Measurements from ENCODE around the gene RGL4. TPM values are rescaled to one million over a fixed set of nuclear protein-coding genes. Genes with fewer than 3 reads are reported as not detected.

The RGL4 gene
- total RNA-seq, 4 donors from 2014 or later, result 0.27 TPM; not detected in 3

DNA sequence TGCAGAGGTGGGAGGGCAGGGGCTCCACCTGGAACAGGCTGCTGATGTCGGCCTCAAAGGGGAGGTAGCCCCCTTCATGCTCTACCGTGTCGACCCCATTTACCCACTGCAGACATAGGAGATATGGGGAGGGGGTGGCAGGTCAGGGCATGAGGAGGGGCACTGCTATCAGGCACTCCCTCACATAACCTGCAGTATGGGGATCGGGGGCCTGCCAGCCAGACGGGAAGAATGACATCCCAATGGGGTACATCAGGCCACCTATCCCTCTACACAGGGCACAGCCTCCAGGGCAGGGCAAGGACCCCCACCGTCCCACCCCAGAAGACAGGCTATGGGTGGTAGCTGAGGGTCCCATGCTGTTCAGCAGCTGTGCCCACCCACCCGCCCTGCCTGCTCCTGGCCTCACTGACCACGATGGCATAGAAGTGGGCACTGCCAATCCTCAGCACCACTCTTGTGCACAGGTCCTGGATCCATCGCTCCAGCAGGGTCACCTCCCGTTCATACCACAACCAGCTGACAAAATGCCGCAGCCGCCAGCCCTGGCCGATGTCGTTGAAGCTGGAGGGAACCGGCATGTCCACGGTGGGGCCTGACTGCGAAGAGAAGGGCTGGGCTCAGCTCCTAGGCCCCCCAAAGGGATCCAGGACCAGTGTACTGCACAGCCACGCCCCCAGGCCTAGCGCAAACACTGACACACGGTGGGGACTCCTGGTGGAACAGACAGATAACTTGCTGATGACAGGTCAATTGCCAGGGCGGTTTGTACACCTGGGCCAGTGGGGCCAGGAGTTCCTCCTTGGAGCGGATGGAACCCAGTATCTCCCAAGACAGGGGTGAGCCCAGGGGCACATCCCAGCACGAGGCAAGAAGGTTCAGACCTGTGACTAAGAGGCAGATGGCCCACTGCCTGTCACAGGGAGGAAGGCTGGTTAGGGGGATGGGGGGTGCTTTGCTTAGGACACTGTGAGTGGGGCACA, 24.1 kb downstream of the RGL4 start:
- no peak for ATAC-seq
- H3K9me3 ChIP-seq, result no peaks in the 10 kb centered on the region
- peaks cover 0 to 23% (median 8%) of the 10 kb centered on the region in 3 donors for H3K4me1 ChIP-seq
- no CpG with 5 or more reads among the region's 23 CpGs for WGBS, 2 donors (ENCODE audit: low coverage in 1 of 2)
- H3K36me3 ChIP-seq, result peaks cover 0 to 53% of the 10 kb centered on the region in 2 donors
- H3K27me3 ChIP-seq, result no peaks in the 10 kb centered on the region
- TF ChIP-seq EP300 (IDR thresholded peaks at IDR 0.05) (no peak), POLR2AphosphoS5 (IDR thresholded peaks at IDR 0.05) (no peak), POLR2A (IDR thresholded peaks at IDR 0.05) (no peak)
- TF ChIP-seq, protein P1, sequence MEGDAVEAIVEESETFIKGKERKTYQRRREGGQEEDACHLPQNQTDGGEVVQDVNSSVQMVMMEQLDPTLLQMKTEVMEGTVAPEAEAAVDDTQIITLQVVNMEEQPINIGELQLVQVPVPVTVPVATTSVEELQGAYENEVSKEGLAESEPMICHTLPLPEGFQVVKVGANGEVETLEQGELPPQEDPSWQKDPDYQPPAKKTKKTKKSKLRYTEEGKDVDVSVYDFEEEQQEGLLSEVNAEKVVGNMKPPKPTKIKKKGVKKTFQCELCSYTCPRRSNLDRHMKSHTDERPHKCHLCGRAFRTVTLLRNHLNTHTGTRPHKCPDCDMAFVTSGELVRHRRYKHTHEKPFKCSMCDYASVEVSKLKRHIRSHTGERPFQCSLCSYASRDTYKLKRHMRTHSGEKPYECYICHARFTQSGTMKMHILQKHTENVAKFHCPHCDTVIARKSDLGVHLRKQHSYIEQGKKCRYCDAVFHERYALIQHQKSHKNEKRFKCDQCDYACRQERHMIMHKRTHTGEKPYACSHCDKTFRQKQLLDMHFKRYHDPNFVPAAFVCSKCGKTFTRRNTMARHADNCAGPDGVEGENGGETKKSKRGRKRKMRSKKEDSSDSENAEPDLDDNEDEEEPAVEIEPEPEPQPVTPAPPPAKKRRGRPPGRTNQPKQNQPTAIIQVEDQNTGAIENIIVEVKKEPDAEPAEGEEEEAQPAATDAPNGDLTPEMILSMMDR (IDR thresholded peaks at IDR 0.05), result no peak
- no peak overlapping the region for H3K27ac ChIP-seq
- H3K4me3 ChIP-seq, result no peak overlapping the region

DNA sequence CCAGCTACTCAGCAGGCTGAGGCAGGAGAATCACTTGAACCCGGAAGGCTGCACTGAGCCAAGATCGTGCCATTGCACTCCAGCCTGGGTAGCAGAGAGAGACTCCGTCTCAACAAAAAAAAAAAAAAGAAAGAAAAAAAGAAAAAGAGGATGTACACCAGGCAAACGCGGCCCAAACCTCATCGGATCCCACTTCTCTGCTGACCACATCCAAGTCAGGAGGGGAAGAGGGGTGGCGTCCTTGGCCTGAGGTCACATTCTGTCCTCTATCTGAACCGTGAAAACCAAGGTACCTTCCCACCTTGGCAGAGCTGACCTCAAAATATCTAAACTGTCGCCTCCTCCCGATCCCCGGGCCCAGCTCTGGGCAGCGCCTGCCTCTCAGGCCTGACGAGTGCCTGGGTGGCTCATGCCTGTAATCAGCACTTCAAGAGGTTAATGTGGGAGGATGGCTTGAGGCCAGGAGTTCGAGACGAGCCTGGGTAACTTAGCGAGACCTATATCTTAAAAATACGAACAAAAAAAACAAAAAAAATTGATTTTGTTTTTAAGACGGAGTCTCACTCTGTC, 25.1 kb downstream of the RGL4 start:
- ATAC-seq, result no peak
- H3K27me3 ChIP-seq, result no peaks in the 10 kb centered on the region
- TF ChIP-seq, protein P1 (IDR thresholded peaks at IDR 0.05), result no peak
- TF ChIP-seq POLR2A (IDR thresholded peaks at IDR 0.05) (no peak), EP300 (IDR thresholded peaks at IDR 0.05) (no peak), POLR2AphosphoS5 (IDR thresholded peaks at IDR 0.05) (no peak)
- peaks cover 0 to 43% of the 10 kb centered on the region in 2 donors for H3K36me3 ChIP-seq
- H3K9me3 ChIP-seq, result no peaks in the 10 kb centered on the region
- H3K4me1 ChIP-seq, result peaks cover 0 to 23% (median 8%) of the 10 kb centered on the region in 3 donors
- peak overlapping the region in 1 of 2 donors; percentile 91 for H3K4me3 ChIP-seq
- WGBS, 2 donors (ENCODE audit: low coverage in 1 of 2), result 66 to 100% methylated on average over 1 to 9 of the region's 18 CpGs
- H3K27ac ChIP-seq, result peak overlapping the region in 1 of 4 donors; percentile 84

DNA sequence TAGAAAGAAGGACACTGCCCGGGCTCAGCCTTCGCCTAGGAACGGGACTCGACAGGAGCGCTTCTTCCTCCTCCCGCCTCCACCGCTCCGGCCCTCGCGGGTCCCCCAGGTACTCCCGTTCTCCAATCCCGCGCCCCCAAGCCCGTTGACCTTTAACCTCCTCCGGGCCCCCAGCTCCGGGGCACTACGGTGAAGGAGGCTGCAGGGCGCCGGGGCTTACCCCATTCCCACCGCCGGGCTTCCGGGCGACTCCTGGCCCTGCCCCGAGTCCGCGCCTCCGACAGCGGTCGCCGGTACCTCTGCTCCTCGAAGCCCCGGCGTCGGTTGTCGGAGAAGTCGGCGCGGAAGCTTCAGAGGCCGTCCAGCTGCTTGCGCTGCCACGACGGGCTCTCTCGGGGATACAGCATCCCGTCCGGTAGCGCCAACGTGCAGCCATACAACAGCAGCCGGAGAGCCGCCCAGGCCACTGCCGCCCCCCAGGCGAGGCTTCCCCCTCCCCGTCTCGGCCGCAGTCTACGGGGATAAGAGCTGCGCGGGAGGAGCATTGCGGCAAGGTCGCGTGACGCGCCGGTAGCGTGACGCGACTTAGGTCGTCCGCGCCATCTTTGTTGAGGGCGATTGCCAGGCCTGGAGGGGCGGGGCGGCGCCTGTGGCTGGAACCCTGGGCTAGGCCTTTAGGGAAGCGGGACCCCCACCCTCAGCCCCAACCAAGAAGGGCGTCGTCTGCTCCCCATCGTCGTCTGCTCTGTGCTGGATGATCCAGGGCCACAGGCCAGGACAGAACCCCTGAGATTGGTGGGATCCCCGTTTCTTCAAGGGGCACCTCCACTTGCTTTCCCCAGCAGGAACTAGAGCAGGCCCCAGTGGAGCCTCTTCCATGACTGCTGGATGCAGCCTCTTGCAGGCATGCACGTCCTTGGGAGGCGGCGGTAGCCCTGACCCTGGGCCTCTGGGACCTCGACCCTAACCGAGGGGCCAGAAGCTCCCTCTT, 26.3 kb downstream of the RGL4 start:
- ATAC-seq, result peak; percentile 96
- Histone ChIP-seq H3K9me3 (no peaks in the 10 kb centered on the region), H3K27ac (peak overlapping the region; percentile 26 to 84 (median 82)), H3K36me3 (peaks cover 0 to 31% of the 10 kb centered on the region in 2 donors), H3K27me3 (no peaks in the 10 kb centered on the region), H3K4me3 (peak overlapping the region; percentile 64 to 91), H3K4me1 (peaks cover 0 to 23% (median 8%) of the 10 kb centered on the region in 3 donors)
- WGBS, 2 donors (ENCODE audit: low coverage in 1 of 2), result 0 to 11% methylated on average over 6 to 13 of the region's 84 CpGs
- TF ChIP-seq EP300 (IDR thresholded peaks at IDR 0.05) (no peak), POLR2A (IDR thresholded peaks at IDR 0.05) (peak; percentile 55 to 70), POLR2AphosphoS5 (IDR thresholded peaks at IDR 0.05) (peak; percentile 89)

DNA sequence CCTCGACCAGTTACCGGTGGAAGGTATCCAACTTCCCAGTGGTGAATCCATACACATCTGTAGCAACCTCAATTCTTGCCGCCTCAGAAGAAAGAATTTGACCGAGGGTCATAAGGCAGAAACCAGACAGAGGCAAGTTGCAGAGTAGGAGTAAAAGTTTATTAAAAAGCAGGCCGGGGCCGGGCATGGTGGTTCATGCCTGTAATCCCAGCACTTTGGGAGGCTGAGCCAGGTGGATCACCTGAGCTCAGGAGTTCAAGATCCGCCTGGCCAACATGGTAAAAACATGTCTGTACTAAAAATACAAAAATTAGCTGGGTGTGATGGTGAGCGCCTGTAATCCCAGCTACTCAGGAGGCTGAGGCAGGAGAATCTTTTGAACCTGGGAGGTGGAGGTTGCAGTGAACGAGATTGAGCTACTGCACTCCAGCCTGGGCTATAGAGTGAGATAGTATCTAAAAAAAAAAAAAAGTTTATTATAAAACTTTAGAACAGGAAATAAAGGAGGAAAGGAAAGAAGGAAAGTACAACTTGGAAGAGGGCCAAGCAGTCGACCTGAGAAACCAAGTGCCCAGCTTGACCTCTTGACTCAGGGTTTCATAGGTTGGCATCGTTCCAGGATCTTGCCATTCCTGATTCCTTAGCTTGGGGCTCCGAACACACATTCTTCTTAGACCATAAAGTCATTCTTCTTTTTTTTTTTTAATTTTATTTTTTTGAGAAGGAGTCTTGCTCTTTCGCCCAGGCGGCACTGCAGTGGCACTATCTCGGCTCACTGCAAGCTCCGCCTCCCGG, 27.8 kb downstream of the RGL4 start:
- Histone ChIP-seq H3K27ac (no peak overlapping the region), H3K4me1 (peaks cover 0 to 23% (median 8%) of the 10 kb centered on the region in 3 donors), H3K4me3 (no peak overlapping the region), H3K27me3 (no peaks in the 10 kb centered on the region), H3K9me3 (no peaks in the 10 kb centered on the region), H3K36me3 (peaks cover 0 to 16% of the 10 kb centered on the region in 2 donors)
- no peak for ATAC-seq
- WGBS, 2 donors (ENCODE audit: low coverage in 1 of 2), result 77 to 84% methylated on average over 8 to 15 of the region's 17 CpGs
- TF ChIP-seq POLR2A (IDR thresholded peaks at IDR 0.05), result no peak
- no peak for TF ChIP-seq POLR2AphosphoS5 (IDR thresholded peaks at IDR 0.05)
- no peak for TF ChIP-seq EP300 (IDR thresholded peaks at IDR 0.05)
- TF ChIP-seq, protein P1 (IDR thresholded peaks at IDR 0.05), result no peak
